Measurements from ENCODE around the gene SOCS7.

The SOCS7 gene

GRCh38 chr17:38449364-38449763, 97.7 kb downstream of the SOCS7 start:
- in situ Hi-C loops (cut with HindIII; ENCODE audit: low pct_ligation_motif_present, low pct_unique_long_range_greater_than_20kb, low sequenced_read_pairs) = no loop called here
- no peak for DNase-seq

- no peak for DNase-seq
- in situ Hi-C loops (cut with HindIII; ENCODE audit: low pct_ligation_motif_present, low pct_unique_long_range_greater_than_20kb, low sequenced_read_pairs) = no loop called here
Measured at GRCh38 chr17:38450557-38451029, 98.9 kb downstream of the SOCS7 start.

- in situ Hi-C loops (cut with HindIII; ENCODE audit: low pct_ligation_motif_present, low pct_unique_long_range_greater_than_20kb, low sequenced_read_pairs) = no loop called here
- peak; percentile 29 for DNase-seq
Measured at GRCh38 chr17:38451030-38451839, 99.6 kb downstream of the SOCS7 start.

- DNase-seq = no peak
- in situ Hi-C loops (cut with HindIII; ENCODE audit: low pct_ligation_motif_present, low pct_unique_long_range_greater_than_20kb, low sequenced_read_pairs) = no loop called here
Measured at GRCh38 chr17:38451840-38452529, 100.3 kb downstream of the SOCS7 start.

- no peak for DNase-seq
- in situ Hi-C loops (cut with HindIII; ENCODE audit: low pct_ligation_motif_present, low pct_unique_long_range_greater_than_20kb, low sequenced_read_pairs) = no loop called here
Measured at GRCh38 chr17:38452719-38453118, 101.1 kb downstream of the SOCS7 start.

GRCh38 chr17:38453951-38454421, 102.3 kb downstream of the SOCS7 start:
- DNase-seq = peak; percentile 61
- in situ Hi-C loops (cut with HindIII; ENCODE audit: low pct_ligation_motif_present, low pct_unique_long_range_greater_than_20kb, low sequenced_read_pairs) = no loop called here

GRCh38 chr17:38454532-38454931, 102.9 kb downstream of the SOCS7 start:
- DNase-seq = peak; percentile 90
- in situ Hi-C loops (cut with HindIII; ENCODE audit: low pct_ligation_motif_present, low pct_unique_long_range_greater_than_20kb, low sequenced_read_pairs) = no loop called here
